BJ (cell line): ENCODE data around the gene MYO10. TPM values are rescaled to one million over a fixed set of nuclear protein-coding genes. Genes with fewer than 3 reads are reported as not detected.

Experiments used
- CTCF ChIA-PET: fragments of 350-600 bp; formaldehyde crosslinking; extraction: SDS; loops from one replicate; lab custom pipeline; 2021; ENCODE audit warnings: antibody characterized with exemption, inconsistent platforms; lab: Yijun Ruan, JAX
- POLR2A ChIA-PET: fragments of 300-600 bp; sonication (Branson Sonifier 250); formaldehyde crosslinking; extraction: SDS; loops from one replicate; lab custom pipeline; 2021; ENCODE audit warnings: antibody characterized with exemption; lab: Charles Lee
- DNase-seq: peaks from one replicate; pipeline ENCODE4 v3.0.0-alpha.2; 2011; ENCODE audit warnings: low read depth
- H3K27me3 ChIP-seq: 2 replicates; pipeline ENCODE4 v1.6.0; 2011; ENCODE audit warnings: low read length; ENCODE audit not compliant: control insufficient read depth, insufficient read depth
- H3K36me3 ChIP-seq: 2 replicates; pipeline ENCODE4 v1.5.1; 2011; ENCODE audit warnings: low read length; ENCODE audit not compliant: control insufficient read depth, insufficient read depth
- H3K4me3 ChIP-seq: 2 replicates; pipeline ENCODE4 v1.5.1; 2011; ENCODE audit warnings: low read depth, mild to moderate bottlenecking, control low read depth, low read length
- CTCF ChIP-seq: IDR thresholded peaks from 2 replicates; pipeline ENCODE4 v1.5.1; 2011; ENCODE audit warnings: low read depth, mild to moderate bottlenecking, control low read depth, inconsistent platforms, low read length, moderate library complexity; ENCODE audit not compliant: insufficient read depth
- polyA plus RNA-seq: library from polyadenylated mRNA; depleted of rRNA; stranded (reverse); fragments of >200 nt; gene quantifications from 2 replicates; pipeline ENCODE4 v1.2.3, GENCODE V29; 2011

MYO10 gene
- polyA plus RNA-seq, 1 experiment: 17.1 TPM

- ChIA-PET CTCF (interaction anchor here (0.6 to 1.5 kb wide), 2 partner anchors 300 to 841 kb away, joined by 3 to 6 read pairs; no protein-coding TSS in a partner anchor), POLR2A (no interaction called here)
- Histone ChIP-seq H3K36me3 (no peaks in the 10 kb centered on the region), H3K4me3 (no peak overlapping the region), H3K27me3 (no peaks in the 10 kb centered on the region)
- no peak for TF ChIP-seq CTCF
- peak; percentile 56 for DNase-seq
These were observed 46.7 kb downstream of the MYO10 start for GRCh38 chr5:16889203-16889971.

GRCh38 chr5:16888694-16889124 lies 47.4 kb downstream of the MYO10 start:
- Histone ChIP-seq H3K4me3 (no peak overlapping the region), H3K36me3 (no peaks in the 10 kb centered on the region), H3K27me3 (no peaks in the 10 kb centered on the region)
- POLR2A ChIA-PET: no interaction called here
- TF ChIP-seq CTCF: no peak
- no peak for DNase-seq
- CTCF ChIA-PET: interaction anchor here (1.5 kb wide), 1 partner anchor 301 kb away, joined by 6 read pairs; no protein-coding TSS in a partner anchor

- no peak for DNase-seq
- no peak for TF ChIP-seq CTCF
- POLR2A ChIA-PET: no interaction called here
- H3K27me3 ChIP-seq: no peaks in the 10 kb centered on the region
- H3K4me3 ChIP-seq: no peak overlapping the region
- CTCF ChIA-PET: interaction anchor here (1.7 kb wide), 1 partner anchor 304 kb away, joined by 10 read pairs; no protein-coding TSS in a partner anchor
- no peaks in the 10 kb centered on the region for H3K36me3 ChIP-seq
These were observed 49.2 kb downstream of the MYO10 start for GRCh38 chr5:16886793-16887345.

GRCh38 chr5:16886366-16886736 lies 49.7 kb downstream of the MYO10 start:
- Histone ChIP-seq H3K27me3 (no peaks in the 10 kb centered on the region), H3K36me3 (no peaks in the 10 kb centered on the region), H3K4me3 (no peak overlapping the region)
- no peak for DNase-seq
- ChIA-PET POLR2A (interaction anchor here (0.6 kb wide), 1 partner anchor 50 kb away, joined by 10 read pairs; the partner anchor contains the start of gene MYO10), CTCF (interaction anchor here (0.7 to 1.7 kb wide), 4 partner anchors 15 to 304 kb away, joined by 3 to 10 read pairs (median 4); partner anchors contain the start of gene MYO10)
- TF ChIP-seq CTCF: no peak
